ENCODE results near the gene NOL12.
A peak's percentile ranks its signal among the peaks of the same experiment; 100 is the strongest.

DNA sequence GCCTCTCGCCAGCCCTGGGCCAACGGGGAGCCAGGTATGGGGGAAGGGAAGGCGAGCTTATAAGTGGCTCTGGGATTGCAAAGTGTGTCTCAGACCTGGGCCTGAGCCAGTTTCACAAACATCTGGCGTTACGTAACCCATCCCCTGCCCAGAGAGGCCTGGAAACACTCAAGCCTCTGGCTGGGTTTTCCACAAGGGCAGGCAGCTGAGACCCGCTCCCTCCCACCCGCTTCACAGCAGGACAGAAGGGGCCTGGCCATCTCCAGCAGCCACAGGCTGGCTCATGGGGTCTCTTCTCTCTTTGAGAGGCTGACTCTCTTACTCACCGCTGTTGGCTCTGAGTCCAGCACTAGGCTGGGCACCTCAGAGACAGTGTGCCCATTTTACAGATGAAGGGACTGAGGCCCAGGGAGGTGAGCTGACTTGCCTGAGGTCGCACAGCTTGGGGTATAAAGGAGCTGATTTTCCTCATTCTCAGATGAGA, 55.2 kb downstream of the NOL12 start:
- TF ChIP-seq, protein P1, sequence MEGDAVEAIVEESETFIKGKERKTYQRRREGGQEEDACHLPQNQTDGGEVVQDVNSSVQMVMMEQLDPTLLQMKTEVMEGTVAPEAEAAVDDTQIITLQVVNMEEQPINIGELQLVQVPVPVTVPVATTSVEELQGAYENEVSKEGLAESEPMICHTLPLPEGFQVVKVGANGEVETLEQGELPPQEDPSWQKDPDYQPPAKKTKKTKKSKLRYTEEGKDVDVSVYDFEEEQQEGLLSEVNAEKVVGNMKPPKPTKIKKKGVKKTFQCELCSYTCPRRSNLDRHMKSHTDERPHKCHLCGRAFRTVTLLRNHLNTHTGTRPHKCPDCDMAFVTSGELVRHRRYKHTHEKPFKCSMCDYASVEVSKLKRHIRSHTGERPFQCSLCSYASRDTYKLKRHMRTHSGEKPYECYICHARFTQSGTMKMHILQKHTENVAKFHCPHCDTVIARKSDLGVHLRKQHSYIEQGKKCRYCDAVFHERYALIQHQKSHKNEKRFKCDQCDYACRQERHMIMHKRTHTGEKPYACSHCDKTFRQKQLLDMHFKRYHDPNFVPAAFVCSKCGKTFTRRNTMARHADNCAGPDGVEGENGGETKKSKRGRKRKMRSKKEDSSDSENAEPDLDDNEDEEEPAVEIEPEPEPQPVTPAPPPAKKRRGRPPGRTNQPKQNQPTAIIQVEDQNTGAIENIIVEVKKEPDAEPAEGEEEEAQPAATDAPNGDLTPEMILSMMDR (IDR thresholded peaks at IDR 0.05 in 8 of 11, conservative IDR thresholded peaks at IDR 0.05 in 3 of 11) = no peak
- TF ChIP-seq POLR2AphosphoS5 (IDR thresholded peaks at IDR 0.05) = peak; percentile 52 to 80 (median 70)

Data from spleen (tissue), 7 donors.